SK-N-MC (cell line): ENCODE data around the gene PSMB10.
"Not testable (repeated sequence)": the region's sequence is repeated elsewhere in the genome, so short reads cannot be mapped to it uniquely, and the experiment has no call there.

ENCODE experiments used
- EZH2 ChIP-seq: fragments of 200-600 bp; sonication (generic); IDR thresholded peaks from one replicate; pipeline ENCODE4 v1.6.1; 2017; ENCODE audit warnings: antibody characterized with exemption
- POLR2AphosphoS5 ChIP-seq: IDR thresholded peaks from 2 replicates; pipeline ENCODE4 v1.6.1; 2012; ENCODE audit warnings: mild to moderate bottlenecking, low read depth, low read length, borderline replicate concordance

DNA sequence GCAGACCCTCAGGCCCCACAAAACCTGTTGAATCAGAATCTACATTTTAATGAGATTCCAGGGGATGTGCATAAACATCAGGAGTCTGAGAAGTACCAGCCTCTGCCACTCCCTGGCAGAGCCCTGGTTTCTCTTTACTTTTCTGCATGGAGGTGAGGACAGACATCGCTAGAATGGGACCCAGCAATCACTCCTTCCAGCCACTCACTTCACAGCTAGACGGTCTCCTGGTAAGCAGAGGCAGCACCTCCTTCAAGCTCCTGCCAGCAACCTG lies 21.2 kb downstream of the PSMB10 start:
- not testable (repeated sequence) for TF ChIP-seq POLR2AphosphoS5, EZH2
